Spleen (tissue), 3 donors: ENCODE results near the gene SRP14.

Experiments
- POLR2A ChIP-seq, 3 donors: fragments of 450-650 bp; IDR thresholded peaks; one replicate each; pipeline ENCODE4 v1.5.1; 2017; ENCODE audit warnings: antibody characterized with exemption in 3 of 3, mild to moderate bottlenecking in 1 of 3
- POLR2AphosphoS5 ChIP-seq, 3 donors: sonication (generic); formaldehyde crosslinking; IDR thresholded peaks; one replicate each; pipeline ENCODE4 v1.5.1; 2017; ENCODE audit warnings: antibody characterized with exemption in 3 of 3

GRCh38 chr15:40006003-40006402 is 33.0 kb downstream of the SRP14 start:
- no peak for TF ChIP-seq POLR2A (IDR thresholded peaks at IDR 0.05)
- no peak for TF ChIP-seq POLR2AphosphoS5 (IDR thresholded peaks at IDR 0.05)
